Measurements from ENCODE around the gene NNMT. TPM values are rescaled to one million over a fixed set of nuclear protein-coding genes. Genes with fewer than 3 reads are reported as not detected.

The NNMT gene
- not detected for polyA plus RNA-seq (2012; ENCODE audit: low read depth, missing spikeins)

DNA sequence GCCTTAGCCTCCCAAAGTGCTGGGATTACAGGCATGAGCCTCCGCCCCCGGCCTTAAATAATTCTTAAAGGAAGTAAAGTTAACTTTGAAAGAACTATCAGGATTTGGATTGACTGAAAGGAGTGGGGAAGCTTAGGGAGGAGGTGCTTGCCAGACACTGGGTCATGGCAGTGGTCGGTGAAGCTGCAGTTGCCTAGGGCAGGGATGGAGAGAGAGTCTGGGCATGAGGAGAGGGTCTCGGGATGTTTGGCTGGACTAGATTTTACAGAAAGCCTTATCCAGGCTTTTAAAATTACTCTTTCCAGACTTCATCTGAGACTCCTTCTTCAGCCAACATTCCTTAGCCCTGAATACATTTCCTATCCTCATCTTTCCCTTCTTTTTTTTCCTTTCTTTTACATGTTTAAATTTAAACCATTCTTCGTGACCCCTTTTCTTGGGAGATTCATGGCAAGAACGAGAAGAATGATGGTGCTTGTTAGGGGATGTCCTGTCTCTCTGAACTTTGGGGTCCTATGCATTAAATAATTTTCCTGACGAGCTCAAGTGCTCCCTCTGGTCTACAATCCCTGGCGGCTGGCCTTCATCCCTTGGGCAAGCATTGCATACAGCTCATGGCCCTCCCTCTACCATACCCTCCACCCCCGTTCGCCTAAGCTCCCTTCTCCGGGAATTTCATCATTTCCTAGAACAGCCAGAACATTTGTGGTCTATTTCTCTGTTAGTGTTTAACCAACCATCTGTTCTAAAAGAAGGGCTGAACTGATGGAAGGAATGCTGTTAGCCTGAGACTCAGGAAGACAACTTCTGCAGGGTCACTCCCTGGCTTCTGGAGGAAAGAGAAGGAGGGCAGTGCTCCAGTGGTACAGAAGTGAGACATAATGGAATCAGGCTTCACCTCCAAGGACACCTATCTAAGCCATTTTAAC is at the start of gene NNMT:
TSS of gene NNMT (plus strand) at position 724 of the 929 bp plus-strand sequence. CDS start at position 882, 158 bp downstream.
- DNase-seq (ENCODE audit: insufficient read length, low spot score) (no peak), FAIRE-seq (no peak)
- TF ChIP-seq TAF1 (IDR thresholded peaks at IDR 0.05; ENCODE audit: low read depth, low read length) (no peak), POLR2AphosphoS5 (IDR thresholded peaks at IDR 0.05; ENCODE audit: low read depth, low read length) (no peak)

DNA sequence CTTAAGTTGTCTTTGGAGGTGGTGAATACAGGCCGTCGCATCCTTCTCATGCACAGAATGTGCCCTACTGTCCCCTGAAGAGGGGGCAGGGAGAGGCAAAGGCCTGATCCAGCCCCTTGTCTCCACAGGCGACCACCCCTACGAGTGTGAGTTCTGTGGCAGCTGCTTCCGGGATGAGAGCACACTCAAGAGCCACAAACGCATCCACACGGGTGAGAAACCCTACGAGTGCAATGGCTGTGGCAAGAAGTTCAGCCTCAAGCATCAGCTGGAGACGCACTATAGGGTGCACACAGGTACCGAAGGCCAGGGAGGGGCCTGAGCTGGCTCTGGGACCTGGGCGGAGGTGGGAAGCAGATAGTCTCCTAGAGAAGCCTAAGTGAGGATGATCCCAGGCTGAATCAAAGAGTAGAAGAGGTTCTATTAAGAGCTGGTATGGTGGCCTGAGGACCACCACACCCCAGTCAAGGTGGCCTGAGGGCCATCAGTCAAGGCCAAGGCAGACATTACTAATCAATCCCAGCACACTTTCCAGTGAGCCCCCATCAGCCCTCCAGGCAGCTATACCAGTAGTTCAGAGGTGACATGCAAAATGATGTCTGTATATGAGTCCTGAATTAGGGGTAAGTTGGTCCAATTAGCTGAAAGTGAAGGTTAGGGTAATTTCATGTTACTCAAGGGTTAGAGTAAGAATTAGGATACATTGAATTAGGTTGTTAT is 49.0 kb upstream of the NNMT start:
- no peak for TF ChIP-seq TAF1 (IDR thresholded peaks at IDR 0.05; ENCODE audit: low read depth, low read length)
- TF ChIP-seq POLR2AphosphoS5 (IDR thresholded peaks at IDR 0.05; ENCODE audit: low read depth, low read length), result no peak

DNA sequence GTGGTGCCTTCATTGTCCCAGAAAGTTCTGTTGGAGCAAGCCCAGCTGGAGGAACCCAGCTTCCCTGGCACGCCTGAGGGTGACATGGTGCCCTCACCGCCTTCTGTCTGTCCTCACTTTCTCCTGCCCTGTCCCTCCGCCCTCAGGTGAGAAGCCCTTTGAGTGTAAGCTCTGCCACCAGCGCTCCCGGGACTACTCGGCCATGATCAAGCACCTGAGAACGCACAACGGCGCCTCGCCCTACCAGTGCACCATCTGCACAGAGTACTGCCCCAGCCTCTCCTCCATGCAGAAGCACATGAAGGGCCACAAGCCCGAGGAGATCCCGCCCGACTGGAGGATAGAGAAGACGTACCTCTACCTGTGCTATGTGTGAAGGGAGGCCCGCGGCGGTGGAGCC is 46.0 kb upstream of the NNMT start:
- FAIRE-seq (no peak), DNase-seq (ENCODE audit: insufficient read length, low spot score) (no peak)
- TF ChIP-seq POLR2AphosphoS5 (IDR thresholded peaks at IDR 0.05; ENCODE audit: low read depth, low read length), result no peak
- TF ChIP-seq PAX5 (IDR thresholded peaks at IDR 0.05; ENCODE audit: insufficient read depth, low read length, severe bottlenecking), result no peak

More for the DNA sequence above, 49.0 kb upstream of the NNMT start:
- FAIRE-seq (no peak), DNase-seq (ENCODE audit: insufficient read length, low spot score) (no peak)

DNA sequence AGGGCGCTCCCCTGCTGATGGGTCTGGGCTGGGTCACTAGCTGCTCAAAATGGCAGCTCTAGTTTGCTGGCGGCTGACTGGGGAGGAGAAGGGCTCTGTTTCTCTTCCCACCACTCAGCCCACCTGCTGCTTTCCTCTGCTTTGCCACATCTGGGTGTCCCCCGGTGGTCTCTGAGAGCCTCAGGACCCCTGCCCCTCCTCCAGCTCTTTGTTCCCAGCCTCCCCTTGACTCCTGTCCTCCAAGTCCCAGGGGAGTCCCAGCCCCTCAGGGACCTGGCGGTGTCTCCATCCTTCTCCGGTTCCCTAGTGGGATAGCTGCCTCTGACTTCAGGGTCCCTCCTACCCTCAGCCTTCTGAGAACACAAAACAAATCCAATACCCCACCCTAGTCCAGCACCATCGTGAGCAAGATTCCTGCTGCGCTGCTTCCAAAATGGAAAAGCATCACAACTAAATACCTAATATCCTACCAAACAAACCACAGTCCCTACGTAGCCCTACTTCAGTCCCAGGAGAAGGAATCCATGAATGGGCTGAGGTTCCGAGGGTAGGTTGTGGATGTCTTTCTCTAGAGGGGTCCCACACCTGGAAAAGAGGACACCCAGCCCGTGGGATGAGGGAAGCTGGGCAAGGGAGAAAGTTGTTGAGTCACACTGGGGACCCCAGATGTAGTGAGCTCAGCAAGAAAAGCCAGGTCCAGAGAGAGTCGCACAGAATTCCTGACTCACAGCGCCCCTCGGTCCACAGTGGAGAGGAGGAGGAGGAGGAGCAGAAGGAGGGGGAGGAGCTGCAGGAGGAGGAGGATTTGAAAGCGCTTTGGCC is 45.0 kb upstream of the NNMT start:
- DNase-seq (ENCODE audit: insufficient read length, low spot score) (no peak), FAIRE-seq (no peak)
- TF ChIP-seq POLR2AphosphoS5 (IDR thresholded peaks at IDR 0.05; ENCODE audit: low read depth, low read length) (no peak), SPI1 (IDR thresholded peaks at IDR 0.05; ENCODE audit: low read depth, low read length) (no peak), POU2F2 (IDR thresholded peaks at IDR 0.05; ENCODE audit: low read depth, low read length) (no peak), PAX5 (IDR thresholded peaks at IDR 0.05; ENCODE audit: insufficient read depth, low read length, severe bottlenecking) (no peak), POLR2A (IDR thresholded peaks at IDR 0.05; ENCODE audit: low read depth, low read length) (no peak), TAF1 (IDR thresholded peaks at IDR 0.05; ENCODE audit: low read depth, low read length) (no peak)

DNA sequence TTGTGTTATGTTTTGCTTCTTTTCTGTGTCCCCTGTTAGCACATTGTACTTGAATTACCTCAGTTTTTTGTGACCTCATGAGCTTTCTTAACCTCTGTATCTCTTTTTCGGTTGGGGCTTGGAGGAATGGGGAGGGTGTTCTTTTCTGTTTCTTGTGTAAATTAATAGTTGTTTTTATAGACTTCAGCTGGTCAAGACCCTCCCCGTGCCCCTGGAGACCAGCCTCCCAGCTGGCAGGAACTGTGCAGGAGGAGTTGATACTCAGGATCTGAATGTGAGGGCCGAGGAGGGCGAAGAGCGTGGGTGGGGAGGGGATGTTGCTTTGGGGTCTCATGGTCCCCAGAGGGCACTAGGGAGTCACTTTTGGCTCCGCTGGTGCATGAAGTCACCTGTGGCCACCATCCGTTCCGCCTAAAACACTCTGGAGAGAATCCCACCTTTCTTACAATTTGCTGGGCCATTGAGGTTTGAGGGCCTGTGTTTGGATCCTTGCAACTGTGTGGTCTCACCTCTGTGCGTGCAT is 44.3 kb upstream of the NNMT start:
- FAIRE-seq, result no peak
- DNase-seq (ENCODE audit: insufficient read length, low spot score), result no peak
- no peak for TF ChIP-seq POLR2AphosphoS5 (IDR thresholded peaks at IDR 0.05; ENCODE audit: low read depth, low read length)
- no peak for TF ChIP-seq POU2F2 (IDR thresholded peaks at IDR 0.05; ENCODE audit: low read depth, low read length)
- no peak for TF ChIP-seq PAX5 (IDR thresholded peaks at IDR 0.05; ENCODE audit: insufficient read depth, low read length, severe bottlenecking)
- no peak for TF ChIP-seq TAF1 (IDR thresholded peaks at IDR 0.05; ENCODE audit: low read depth, low read length)
- TF ChIP-seq POLR2A (IDR thresholded peaks at IDR 0.05; ENCODE audit: low read depth, low read length), result no peak
- no peak for TF ChIP-seq SPI1 (IDR thresholded peaks at IDR 0.05; ENCODE audit: low read depth, low read length)

DNA sequence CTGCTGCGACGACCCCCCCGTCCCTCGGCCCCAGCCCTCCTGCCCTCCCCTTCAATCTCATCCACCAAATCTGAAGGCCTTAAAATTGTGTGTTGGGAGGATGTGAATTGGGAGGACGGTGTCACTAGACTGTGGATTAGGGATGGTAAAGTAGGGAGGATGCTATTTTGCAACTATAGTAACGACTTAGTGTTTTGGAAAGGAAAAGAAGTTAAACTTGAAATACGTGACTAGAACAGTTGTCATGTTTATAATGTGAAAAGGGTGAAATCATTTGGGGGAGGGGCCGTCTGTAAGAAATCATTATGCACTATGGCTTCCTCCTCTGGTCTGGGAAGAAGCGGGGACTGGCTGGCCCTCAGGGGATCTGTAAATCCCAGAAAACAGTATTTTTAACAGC is 43.4 kb upstream of the NNMT start:
- TF ChIP-seq POU2F2 (IDR thresholded peaks at IDR 0.05; ENCODE audit: low read depth, low read length) (no peak), SPI1 (IDR thresholded peaks at IDR 0.05; ENCODE audit: low read depth, low read length) (no peak), POLR2A (IDR thresholded peaks at IDR 0.05; ENCODE audit: low read depth, low read length) (no peak), POLR2AphosphoS5 (IDR thresholded peaks at IDR 0.05; ENCODE audit: low read depth, low read length) (no peak), PAX5 (IDR thresholded peaks at IDR 0.05; ENCODE audit: insufficient read depth, low read length, severe bottlenecking) (no peak), TAF1 (IDR thresholded peaks at IDR 0.05; ENCODE audit: low read depth, low read length) (no peak)
- FAIRE-seq, result no peak
- DNase-seq (ENCODE audit: insufficient read length, low spot score), result no peak

DNA sequence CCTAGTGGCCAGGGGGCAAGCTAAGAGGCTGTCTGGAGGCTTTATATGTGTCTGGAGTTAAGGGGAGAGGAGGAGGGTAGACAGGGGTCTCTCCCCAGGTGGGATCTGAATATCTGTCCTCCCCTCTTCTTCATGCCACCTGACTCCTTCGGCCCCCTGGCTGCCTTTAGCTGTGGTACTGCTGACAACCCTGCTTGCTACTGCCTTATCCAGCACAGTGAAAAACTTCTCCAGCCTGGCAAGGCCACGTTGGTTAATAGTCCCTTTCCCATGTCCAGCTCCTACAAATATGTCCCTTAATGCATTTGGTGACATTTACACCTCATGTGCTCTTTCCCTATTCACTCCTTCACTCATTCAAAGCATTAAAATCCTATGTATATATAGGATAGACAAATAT is 42.4 kb upstream of the NNMT start:
- no peak for TF ChIP-seq TAF1 (IDR thresholded peaks at IDR 0.05; ENCODE audit: low read depth, low read length)
- no peak for TF ChIP-seq POLR2A (IDR thresholded peaks at IDR 0.05; ENCODE audit: low read depth, low read length)
- no peak for TF ChIP-seq SPI1 (IDR thresholded peaks at IDR 0.05; ENCODE audit: low read depth, low read length)
- no peak for TF ChIP-seq POU2F2 (IDR thresholded peaks at IDR 0.05; ENCODE audit: low read depth, low read length)
- TF ChIP-seq POLR2AphosphoS5 (IDR thresholded peaks at IDR 0.05; ENCODE audit: low read depth, low read length), result no peak
- TF ChIP-seq PAX5 (IDR thresholded peaks at IDR 0.05; ENCODE audit: insufficient read depth, low read length, severe bottlenecking), result no peak
- FAIRE-seq (no peak), DNase-seq (ENCODE audit: insufficient read length, low spot score) (no peak)

DNA sequence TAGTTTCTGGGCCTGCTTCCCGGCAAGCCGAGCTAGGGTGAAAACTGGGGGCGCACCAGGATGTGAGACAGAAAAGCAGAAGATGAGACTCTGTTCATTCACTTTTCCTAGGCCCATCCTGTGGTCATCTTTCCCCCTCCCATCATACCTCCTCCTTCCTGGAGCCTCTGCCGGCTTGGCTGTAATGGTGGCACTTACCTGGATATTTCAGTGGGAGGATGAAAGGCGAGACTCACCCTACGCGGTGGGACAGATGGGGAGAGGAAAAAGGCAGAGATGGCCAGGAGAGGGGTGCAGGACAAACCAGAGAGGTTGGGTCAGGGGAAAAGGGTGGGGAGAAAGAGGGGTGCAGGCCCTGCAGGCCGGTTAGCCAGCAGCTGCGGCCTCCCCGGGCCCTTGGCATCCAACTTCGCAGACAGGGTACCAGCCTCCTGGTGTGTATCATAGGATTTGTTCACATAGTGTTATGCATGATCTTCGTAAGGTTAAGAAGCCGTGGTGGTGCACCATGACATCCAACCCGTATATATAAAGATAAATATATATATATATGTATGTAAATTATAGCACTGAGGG is 41.5 kb upstream of the NNMT start:
- no peak for DNase-seq (ENCODE audit: insufficient read length, low spot score)
- TF ChIP-seq PAX5 (IDR thresholded peaks at IDR 0.05; ENCODE audit: insufficient read depth, low read length, severe bottlenecking) (no peak), POLR2A (IDR thresholded peaks at IDR 0.05; ENCODE audit: low read depth, low read length) (no peak), TAF1 (IDR thresholded peaks at IDR 0.05; ENCODE audit: low read depth, low read length) (no peak), POLR2AphosphoS5 (IDR thresholded peaks at IDR 0.05; ENCODE audit: low read depth, low read length) (no peak), SPI1 (IDR thresholded peaks at IDR 0.05; ENCODE audit: low read depth, low read length) (no peak), POU2F2 (IDR thresholded peaks at IDR 0.05; ENCODE audit: low read depth, low read length) (no peak)
- FAIRE-seq, result no peak

DNA sequence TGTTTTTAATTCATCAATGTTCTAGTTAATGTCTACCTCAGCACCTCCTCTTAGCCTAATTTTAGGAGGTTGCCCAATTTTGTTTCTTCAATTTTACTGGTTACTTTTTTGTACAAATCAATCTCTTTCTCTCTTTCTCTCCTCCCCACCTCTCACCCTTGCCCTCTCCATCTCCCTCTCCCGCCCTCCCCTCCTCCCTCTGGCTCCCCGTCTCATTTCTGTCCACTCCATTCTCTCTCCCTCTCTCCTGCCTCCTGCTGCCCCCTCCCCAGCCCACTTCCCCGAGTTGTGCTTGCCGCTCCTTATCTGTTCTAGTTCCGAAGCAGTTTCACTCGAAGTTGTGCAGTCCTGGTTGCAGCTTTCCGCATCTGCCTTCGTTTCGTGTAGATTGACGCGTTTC is 40.9 kb upstream of the NNMT start:
- DNase-seq (ENCODE audit: insufficient read length, low spot score), result no peak
- no peak for FAIRE-seq
- no peak for TF ChIP-seq SPI1 (IDR thresholded peaks at IDR 0.05; ENCODE audit: low read depth, low read length)
- no peak for TF ChIP-seq POLR2AphosphoS5 (IDR thresholded peaks at IDR 0.05; ENCODE audit: low read depth, low read length)
- TF ChIP-seq POU2F2 (IDR thresholded peaks at IDR 0.05; ENCODE audit: low read depth, low read length), result no peak
- TF ChIP-seq TAF1 (IDR thresholded peaks at IDR 0.05; ENCODE audit: low read depth, low read length), result no peak
- TF ChIP-seq POLR2A (IDR thresholded peaks at IDR 0.05; ENCODE audit: low read depth, low read length), result no peak
- TF ChIP-seq PAX5 (IDR thresholded peaks at IDR 0.05; ENCODE audit: insufficient read depth, low read length, severe bottlenecking), result no peak
